CD4-positive, alpha-beta T cell (primary cell): ENCODE data around the gene PEX1. TPM values are rescaled to one million over a fixed set of nuclear protein-coding genes. Genes with fewer than 3 reads are reported as not detected.

Experiments used
- ATAC-seq: fragments of 200-7000 bp; cut with Tn5 transposase; one replicate; pipeline ENCODE4 v1.10.0; 2022; ENCODE audit warnings: mild to moderate bottlenecking; ENCODE audit not compliant: poor library complexity
- CTCF ChIA-PET: fragments of 350-600 bp; sonication (Branson Sonifier 250); formaldehyde crosslinking; loops from one replicate; lab custom pipeline; 2021; ENCODE audit warnings: antibody characterized with exemption, inconsistent platforms; lab: Charles Lee
- POLR2A ChIA-PET: fragments of 350-600 bp; sonication (Branson Sonifier 250); formaldehyde crosslinking; loops from one replicate; lab custom pipeline; 2021; ENCODE audit warnings: antibody characterized with exemption, inconsistent platforms; lab: Charles Lee
- DNase-seq, 14 experiments: peaks; one replicate each; pipeline ENCODE4 v3.0.0-alpha.2; 2013 to 2020; ENCODE audit warnings: mixed read lengths in 2 of 14
- H3K27ac ChIP-seq, 2 donors: one replicate each; pipeline versions ENCODE4 v1.5.1 to v1.7.0; 2013; ENCODE audit warnings: low read length in 2 of 2, low read depth in 1 of 2, mild to moderate bottlenecking in 1 of 2
- H3K27me3 ChIP-seq, 2 experiments: 1 replicate in 1 of 2; 2 replicates in 1 of 2; pipeline versions ENCODE4 v1.6.1 to v1.7.0; 2013; ENCODE audit warnings: low read length in 2 of 2, control low read depth in 1 of 2, mild to moderate bottlenecking in 1 of 2, moderate library complexity in 1 of 2; ENCODE audit not compliant: insufficient read depth in 2 of 2, control insufficient read depth in 1 of 2
- H3K36me3 ChIP-seq: one replicate; pipeline ENCODE4 v1.6.1; 2013; ENCODE audit warnings: low read length, control low read depth; ENCODE audit not compliant: insufficient read depth
- H3K4me1 ChIP-seq: one replicate; pipeline ENCODE4 v1.6.1; 2013; ENCODE audit warnings: low read length, control low read depth; ENCODE audit not compliant: insufficient read depth
- H3K4me3 ChIP-seq: one replicate; pipeline ENCODE4 v1.5.1; 2013; ENCODE audit warnings: mild to moderate bottlenecking, low read length, moderate library complexity
- H3K9me3 ChIP-seq, 2 experiments: 1 replicate in 1 of 2; 2 replicates in 1 of 2; pipeline versions ENCODE4 v1.6.1 to v1.7.0; 2013; ENCODE audit warnings: low read length in 2 of 2, mild to moderate bottlenecking in 2 of 2, control low read depth in 1 of 2, moderate library complexity in 1 of 2; ENCODE audit not compliant: control insufficient read depth in 1 of 2, insufficient read depth in 1 of 2
- H3K27ac Mint-ChIP-seq: one replicate; pipeline ENCODE4 v1.8.0; 2020; ENCODE audit warnings: mixed read lengths
- H3K27me3 Mint-ChIP-seq: one replicate; pipeline ENCODE4 v1.8.0; 2021; ENCODE audit warnings: mixed read lengths
- H3K36me3 Mint-ChIP-seq: one replicate; pipeline ENCODE4 v1.8.0; 2021; ENCODE audit warnings: low read depth, mixed read lengths
- H3K4me1 Mint-ChIP-seq: one replicate; pipeline ENCODE4 v1.8.0; 2021; ENCODE audit warnings: low read depth, mixed read lengths
- H3K4me3 Mint-ChIP-seq: one replicate; pipeline ENCODE4 v1.8.0; 2020; ENCODE audit warnings: mild to moderate bottlenecking, mixed read lengths
- H3K9me3 Mint-ChIP-seq: one replicate; pipeline ENCODE4 v1.8.0; 2020; ENCODE audit warnings: mixed read lengths
- CTCF ChIP-seq: fragments of 200-600 bp; IDR thresholded peaks from one replicate; pipeline ENCODE4 v1.8.0; 2022; ENCODE audit warnings: antibody characterized with exemption, mild to moderate bottlenecking
- intact Hi-C, 2 experiments: fragments of 100-400 bp; cut with DNase I in 1 of 2; cut with micrococcal nuclease in 1 of 2; formaldehyde crosslinking; loops; one replicate each; pipeline versions ENCODE4 v1.15.1 to v1.9.0; 2023 to 2025; cut with DNase I, micrococcal nuclease
- total RNA-seq, 174 experiments: library from RNA in 2 of 174; stranded (reverse) in 2 of 174; gene quantifications; one replicate each; pipeline ENCODE4 v1.2.3 and lab custom pipeline; 2021 to 2026

Gene PEX1
- total RNA-seq, 2 experiments from 2014 or later = 19.7 to 20.7 TPM

- intact Hi-C loops = loop anchor here (2.0 to 10.0 kb wide), 10 partner anchors 81 to 1993 kb away; partner anchors contain the start of genes CYP51A1 (in 2 of the 2), LRRD1 (in 1 of the 2), PEX1 (in 1 of the 2) and RBM48 (in 1 of the 2)
- peak overlapping the region; percentile 96 for H3K4me3 Mint-ChIP-seq
- no peaks in the 10 kb centered on the region for H3K9me3 Mint-ChIP-seq
- Histone ChIP-seq H3K4me3 (peak overlapping the region; percentile 85), H3K27me3 (no peaks in the 10 kb centered on the region), H3K9me3 (no peaks in the 10 kb centered on the region), H3K4me1 (peaks cover 13% of the 10 kb centered on the region), H3K36me3 (peaks cover 25% of the 10 kb centered on the region), H3K27ac (peak overlapping the region; percentile 89 to 93)
- DNase-seq = peak; percentile 39 to 85 (median 56)
- H3K27me3 Mint-ChIP-seq = no peaks in the 10 kb centered on the region
- ChIA-PET POLR2A (interaction anchor here (1.0 to 3.0 kb wide), 16 partner anchors 11 to 784 kb away, joined by 3 to 77 read pairs (median 8); partner anchors contain the start of genes AKAP9, ANKIB1, FAM133B and KRIT1), CTCF (interaction anchor here (0.7 to 3.0 kb wide), 12 partner anchors 8 to 1993 kb away, joined by 3 to 41 read pairs (median 6); partner anchors contain the start of genes ANKIB1, CYP51A1, KRIT1 and LRRD1)
- peak; percentile 55 for TF ChIP-seq CTCF
- peaks cover 21% of the 10 kb centered on the region for H3K36me3 Mint-ChIP-seq
- H3K4me1 Mint-ChIP-seq = peaks cover 4% of the 10 kb centered on the region
- ATAC-seq = peak; percentile 70
- peak overlapping the region; percentile 94 for H3K27ac Mint-ChIP-seq
Observed at GRCh38 chr7:92448205-92448747, 80.0 kb downstream of the PEX1 start.

- POLR2A ChIA-PET = interaction anchor here (0.6 to 3.0 kb wide), 25 partner anchors 9 to 1358 kb away, joined by 3 to 77 read pairs (median 5); partner anchors contain the start of genes AKAP9, ANKIB1, CYP51A1 and FAM133B
- Mint-ChIP-seq H3K4me3 (peak within 1 kb of the TSS; percentile 96), H3K4me1 (peaks cover 4% of the 10 kb centered on the region), H3K36me3 (peaks cover 18% of the 10 kb centered on the region), H3K27ac (peak within 1 kb of the TSS; percentile 94), H3K27me3 (no peaks in the 10 kb centered on the region), H3K9me3 (no peaks in the 10 kb centered on the region)
- Histone ChIP-seq H3K27me3 (no peaks in the 10 kb centered on the region), H3K4me3 (peak within 1 kb of the TSS; percentile 85), H3K9me3 (no peaks in the 10 kb centered on the region), H3K27ac (peak within 1 kb of the TSS; percentile 92 to 93), H3K4me1 (peaks cover 13% of the 10 kb centered on the region), H3K36me3 (peaks cover 19% of the 10 kb centered on the region)
- DNase-seq (peak; percentile 63 to 91 (median 72)), ATAC-seq (peak; percentile 56)
- CTCF ChIA-PET = interaction anchor here (0.8 to 3.0 kb wide), 19 partner anchors 9 to 1992 kb away, joined by 3 to 41 read pairs (median 5); partner anchors contain the start of genes ANKIB1, CYP51A1, FAM133B and KRIT1
- intact Hi-C loops = loop anchor here (1.0 to 10.0 kb wide), 14 partner anchors 23 to 1993 kb away; partner anchors contain the start of genes CYP51A1 (in 2 of the 2), ANKIB1 (in 1 of the 2), KRIT1 (in 1 of the 2) and LRRD1 (in 1 of the 2)
- TF ChIP-seq CTCF = peak; percentile 95
Observed at GRCh38 chr7:92447345-92448204, 80.7 kb downstream of the PEX1 start, which contains the start of gene GATAD1. GATAD1 (plus strand) TSS chr7:92447482; CDS start chr7:92447730, 248 bp downstream.
